Stimulated activated CD8-positive, alpha-beta memory T cell treated with anti-CD3 and anti-CD28 coated beads, Interleukin-4, amount 100 ng/mL, for 1 hour (primary cell): Measurements from ENCODE around the gene RFC3.
A peak's percentile ranks its signal among the peaks of the same experiment; 100 is the strongest.
"Not testable (repeated sequence)": the region's sequence is repeated elsewhere in the genome, so short reads cannot be mapped to it uniquely, and the experiment has no call there.

Experiments used
- DNase-seq, 2 donors: peaks; one replicate each; pipeline ENCODE4 v3.0.0-alpha.2; 2020; ENCODE audit warnings: low read depth in 2 of 2, low spot score in 1 of 2

The RFC3 gene, protein sequence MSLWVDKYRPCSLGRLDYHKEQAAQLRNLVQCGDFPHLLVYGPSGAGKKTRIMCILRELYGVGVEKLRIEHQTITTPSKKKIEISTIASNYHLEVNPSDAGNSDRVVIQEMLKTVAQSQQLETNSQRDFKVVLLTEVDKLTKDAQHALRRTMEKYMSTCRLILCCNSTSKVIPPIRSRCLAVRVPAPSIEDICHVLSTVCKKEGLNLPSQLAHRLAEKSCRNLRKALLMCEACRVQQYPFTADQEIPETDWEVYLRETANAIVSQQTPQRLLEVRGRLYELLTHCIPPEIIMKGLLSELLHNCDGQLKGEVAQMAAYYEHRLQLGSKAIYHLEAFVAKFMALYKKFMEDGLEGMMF

DNA sequence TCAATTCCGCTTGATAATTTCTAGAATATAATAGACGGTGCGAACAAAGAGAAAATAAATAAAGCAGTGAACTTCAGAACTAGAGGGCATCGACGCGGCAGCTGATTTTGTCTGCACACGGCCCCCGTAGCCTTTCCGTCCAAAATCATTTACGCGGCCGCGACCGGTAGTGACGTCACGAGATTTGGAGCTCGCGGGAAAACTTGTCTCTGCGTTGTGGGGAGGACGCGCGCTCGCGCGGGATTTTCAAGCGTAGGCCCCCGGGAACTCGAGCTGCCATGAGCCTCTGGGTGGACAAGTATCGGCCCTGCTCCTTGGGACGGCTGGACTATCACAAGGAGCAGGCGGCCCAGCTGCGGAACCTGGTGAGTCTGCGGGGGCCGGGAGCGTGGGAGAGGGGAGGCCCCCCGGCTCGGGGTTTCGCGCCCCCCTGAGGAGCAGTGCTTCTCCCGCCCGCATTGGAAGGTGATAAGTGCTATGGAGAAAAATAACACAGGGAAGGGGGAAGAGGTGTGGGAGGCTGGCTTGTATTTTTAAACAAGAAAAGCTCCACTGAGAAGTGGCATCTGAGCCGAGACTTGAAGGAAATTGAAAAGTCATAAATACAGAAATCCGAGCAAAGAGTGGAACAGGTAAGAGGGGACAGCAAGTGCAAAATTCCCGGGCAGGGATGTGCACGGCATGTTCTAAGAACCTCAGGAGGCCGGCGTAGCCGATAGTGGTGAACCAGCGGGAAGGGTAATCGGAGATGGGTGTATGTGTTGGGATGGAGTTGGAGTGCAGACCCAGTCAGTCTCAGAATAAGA lies at the start of gene RFC3:
Gene RFC3 (plus strand): TSS at position 249 of the 806 bp plus-strand sequence. CDS start 30 bp downstream, at position 279.
- DNase-seq: peak; percentile 79 to 82

DNA sequence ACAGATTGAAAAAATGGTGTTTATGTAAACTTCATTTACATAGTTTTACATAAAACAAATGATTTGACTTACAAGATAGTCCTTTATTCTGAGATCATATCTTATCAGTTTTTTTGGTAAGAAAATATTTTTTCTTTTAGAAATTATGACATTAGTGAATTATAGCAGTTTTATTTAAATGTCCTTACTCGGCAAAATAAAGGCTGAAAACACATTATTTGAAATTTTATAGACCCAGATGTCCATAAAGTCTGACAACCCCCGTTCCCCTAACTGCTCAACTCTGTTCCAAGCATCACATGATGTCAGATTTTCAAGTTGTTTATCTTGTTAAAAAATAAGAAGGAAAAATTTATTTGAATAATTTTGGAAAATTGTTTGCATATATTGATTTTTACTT lies 46.7 kb upstream of the RFC3 start:
- DNase-seq: no peak

DNA sequence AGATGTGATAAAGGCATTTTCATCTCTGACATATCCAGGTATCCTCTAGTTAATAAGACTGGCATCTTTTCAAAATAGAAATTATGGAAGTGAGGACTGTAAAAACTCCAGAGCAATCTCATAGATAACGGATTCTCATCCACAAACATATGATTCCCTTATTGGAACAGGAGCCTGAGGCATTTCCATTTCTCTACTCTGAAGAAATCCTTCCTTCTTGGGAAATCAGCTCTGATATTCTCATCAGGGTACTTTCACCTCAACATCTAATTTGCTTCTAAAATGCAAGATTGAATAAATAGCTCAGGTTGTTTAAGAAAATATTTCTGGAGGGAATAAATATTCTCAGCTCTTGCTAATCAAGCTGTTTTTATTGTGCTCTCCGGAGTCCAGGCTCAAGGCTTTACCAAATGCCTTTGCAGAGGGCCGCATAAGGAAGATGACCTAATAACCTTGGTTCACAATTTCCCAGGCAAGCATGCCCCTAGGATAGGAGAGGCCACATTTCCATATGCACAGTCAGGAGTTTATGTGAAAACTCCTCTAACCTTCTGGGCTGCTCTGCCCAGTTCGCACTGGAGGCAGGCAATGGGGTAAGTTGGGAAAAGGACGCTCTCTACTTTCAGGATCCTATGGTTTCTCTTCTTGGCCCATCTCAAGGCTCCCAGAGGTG lies 44.0 kb upstream of the RFC3 start:
- no peak for DNase-seq

DNA sequence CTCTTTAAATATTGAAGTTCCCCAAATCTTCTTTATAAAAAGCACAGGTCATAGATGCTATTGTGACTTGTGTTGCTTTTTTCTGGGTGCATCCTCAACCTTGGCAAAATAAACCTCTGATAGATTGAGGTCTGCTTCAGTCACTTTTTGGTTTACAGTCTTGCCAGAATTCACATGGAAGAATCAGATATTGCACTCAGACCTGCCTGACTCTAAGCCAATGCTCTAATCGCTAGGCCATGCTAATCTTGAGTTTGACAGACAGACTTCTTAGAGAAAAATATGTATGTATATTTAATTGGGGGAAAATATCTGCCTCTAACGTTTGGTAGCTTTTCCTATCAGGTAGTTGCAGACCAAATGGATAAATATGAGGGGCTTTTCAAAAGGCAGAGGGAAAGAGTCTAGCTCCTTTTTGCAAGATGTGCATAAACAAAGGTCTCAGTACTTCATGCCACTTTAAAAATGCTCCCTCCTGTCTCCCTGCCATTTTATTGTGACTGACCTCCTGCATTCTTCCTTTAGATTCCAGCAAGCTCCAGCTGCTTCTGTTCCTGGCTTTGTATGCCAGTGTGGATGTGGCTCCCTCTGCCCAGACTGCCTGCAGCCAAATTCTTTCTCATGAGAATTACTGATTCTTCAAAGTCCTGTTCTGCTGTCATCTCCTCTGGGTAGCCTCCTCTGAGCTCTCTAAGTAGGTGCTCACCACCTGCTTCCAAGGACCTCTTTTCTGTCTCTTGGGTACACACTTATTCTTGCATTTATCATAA lies 42.4 kb upstream of the RFC3 start:
- DNase-seq: no peak

DNA sequence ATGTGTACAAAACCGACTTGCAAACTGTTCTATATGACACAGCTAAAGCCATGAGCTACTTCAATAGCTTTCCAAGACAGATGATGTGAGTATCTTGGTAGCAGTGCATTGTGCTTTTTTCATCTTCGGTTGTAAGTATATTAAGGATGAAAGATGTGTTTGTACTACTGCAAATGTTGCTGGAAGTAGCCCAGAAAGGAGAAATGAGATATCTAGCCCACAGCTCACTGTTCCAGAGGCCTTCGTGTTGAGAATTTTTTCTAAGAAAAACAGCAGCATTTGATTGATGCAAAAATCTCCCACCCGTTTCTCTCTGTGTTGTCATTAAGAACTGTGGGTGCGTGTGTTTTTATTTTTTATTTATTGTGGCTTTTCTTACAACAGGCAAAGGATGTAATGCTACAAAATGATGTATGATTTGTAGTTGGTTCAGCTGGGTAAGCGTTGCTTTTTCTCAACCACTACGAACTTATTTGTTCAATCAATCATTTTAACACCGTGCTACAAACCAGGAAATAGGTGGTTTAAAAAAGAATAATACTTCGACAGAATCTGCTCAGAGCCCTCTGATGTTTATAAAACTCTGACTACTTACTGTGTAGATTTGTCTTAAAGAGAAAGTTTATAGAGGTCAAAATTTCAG lies 41.6 kb upstream of the RFC3 start:
- no peak for DNase-seq

DNA sequence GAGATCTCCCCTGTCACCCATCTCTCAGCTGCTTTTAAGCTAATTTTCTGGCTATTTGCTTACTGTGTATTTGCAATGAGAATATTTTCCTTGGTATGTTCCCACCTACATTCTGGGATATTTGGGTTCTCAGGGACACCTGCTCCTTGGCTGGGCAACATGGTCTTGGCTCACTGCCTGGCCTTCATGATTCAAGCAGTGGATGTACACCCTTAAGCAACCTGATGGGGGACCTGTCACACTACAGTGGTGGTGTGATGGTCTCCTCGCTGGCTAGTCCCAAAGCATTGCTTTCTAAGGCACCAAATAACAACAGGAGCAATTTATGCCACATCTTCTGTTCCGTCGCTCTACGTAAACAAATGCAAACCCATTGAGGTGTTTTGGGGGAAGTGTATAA lies 35.3 kb upstream of the RFC3 start:
- DNase-seq: no peak

DNA sequence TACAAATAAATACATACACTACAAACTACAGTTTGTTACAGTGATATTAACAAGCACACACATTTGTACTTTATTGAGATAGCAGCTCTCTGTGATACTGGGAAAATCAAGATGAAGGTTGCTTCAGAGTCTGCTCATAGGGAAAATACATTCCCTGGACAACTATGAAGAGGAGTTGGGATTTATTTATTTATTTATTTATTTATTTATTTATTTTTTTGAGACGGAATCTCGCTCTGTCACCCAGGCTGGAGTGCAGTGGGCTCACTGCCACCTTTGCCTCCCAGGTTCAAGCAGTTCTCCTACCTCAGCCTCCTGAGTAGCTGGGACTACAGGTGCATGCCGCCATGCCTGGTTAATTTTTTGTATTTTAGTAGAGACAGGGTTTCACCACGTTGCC lies 34.7 kb upstream of the RFC3 start:
- not testable (repeated sequence) for DNase-seq

DNA sequence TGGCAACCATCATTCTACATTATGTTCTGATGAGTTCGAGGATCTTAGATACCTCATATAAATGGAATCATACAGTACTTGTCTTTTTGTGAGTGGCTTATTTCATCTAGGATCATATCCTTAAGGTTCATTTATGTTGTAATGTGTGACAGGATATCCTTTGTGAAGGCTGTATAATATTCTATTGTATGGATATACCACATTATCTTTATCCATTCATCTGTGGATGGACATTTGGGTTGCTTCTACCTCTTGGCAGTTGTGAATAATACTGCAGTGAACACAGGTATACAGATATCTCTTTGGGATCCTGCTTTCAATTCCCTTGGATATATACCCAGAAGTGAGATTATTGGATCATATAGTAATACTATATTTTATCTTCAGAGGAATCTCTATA lies 33.2 kb upstream of the RFC3 start:
- no peak for DNase-seq

DNA sequence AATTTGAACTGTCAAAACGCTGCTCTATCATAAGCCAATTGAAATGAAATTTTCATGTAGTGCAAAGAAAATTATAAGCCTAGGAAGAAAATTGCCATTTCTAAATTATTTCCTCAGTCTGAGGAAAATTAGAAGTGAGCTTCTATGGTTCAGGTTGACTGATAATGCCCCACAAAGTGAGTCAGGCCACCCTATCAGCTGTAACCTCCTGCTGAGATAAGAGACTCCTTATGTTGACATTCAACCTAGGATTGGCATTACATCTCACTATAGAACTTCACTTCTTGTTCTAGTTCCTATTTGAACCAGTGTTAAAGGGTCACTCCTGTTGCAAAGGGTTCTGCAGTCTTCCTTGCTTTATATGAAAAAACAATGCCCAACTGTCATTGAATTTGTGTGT lies 32.6 kb upstream of the RFC3 start:
- no peak for DNase-seq

DNA sequence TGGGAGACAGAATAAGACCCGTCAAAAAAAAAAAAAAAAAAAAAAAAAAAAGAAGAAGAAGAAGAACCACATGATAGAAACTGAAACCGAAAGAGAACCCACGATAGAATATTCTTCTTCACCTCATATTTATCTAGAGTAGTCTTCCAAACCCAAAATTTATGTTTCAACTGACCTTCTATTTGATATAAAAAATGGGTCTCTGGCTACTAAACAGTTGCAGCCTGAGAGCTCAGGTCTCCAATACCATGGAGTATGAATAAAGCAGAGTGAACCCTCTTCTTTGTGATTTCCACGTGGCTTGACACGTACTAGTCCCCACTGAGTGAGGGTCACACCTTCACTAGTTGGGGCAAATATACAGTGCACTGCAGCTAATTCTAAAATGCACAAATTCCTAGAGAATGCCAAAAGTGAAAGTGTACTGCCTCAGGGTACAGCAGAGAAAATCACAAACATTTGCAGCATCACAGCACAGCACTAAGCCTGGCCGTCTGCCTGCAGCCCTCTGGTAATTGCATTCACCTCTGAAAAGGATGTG lies 30.8 kb upstream of the RFC3 start:
- DNase-seq: no peak

DNA sequence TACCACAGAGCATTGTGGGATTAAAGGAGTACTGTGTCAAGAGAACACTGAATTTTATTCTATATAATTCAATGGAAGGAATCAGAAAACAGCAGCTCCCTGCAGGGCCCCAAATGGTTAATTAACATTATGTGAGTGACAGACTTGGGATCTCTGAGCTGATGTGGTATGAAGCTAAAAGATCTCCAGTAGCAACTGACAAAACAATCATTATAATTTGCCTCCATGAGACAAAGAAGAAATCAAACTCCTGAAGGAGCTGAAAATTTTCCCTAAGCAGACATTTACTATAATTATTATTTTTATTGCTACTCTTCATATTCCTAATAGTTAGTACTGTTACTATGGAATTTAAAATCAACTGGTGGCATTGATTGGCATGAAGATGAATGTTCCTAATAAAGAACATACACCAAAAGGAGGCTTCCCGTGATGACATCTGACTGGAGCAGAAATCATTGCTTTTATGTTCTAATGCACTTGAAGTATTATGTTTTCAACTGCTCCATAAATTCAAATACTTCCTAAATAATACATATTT lies 28.8 kb upstream of the RFC3 start:
- no peak for DNase-seq

DNA sequence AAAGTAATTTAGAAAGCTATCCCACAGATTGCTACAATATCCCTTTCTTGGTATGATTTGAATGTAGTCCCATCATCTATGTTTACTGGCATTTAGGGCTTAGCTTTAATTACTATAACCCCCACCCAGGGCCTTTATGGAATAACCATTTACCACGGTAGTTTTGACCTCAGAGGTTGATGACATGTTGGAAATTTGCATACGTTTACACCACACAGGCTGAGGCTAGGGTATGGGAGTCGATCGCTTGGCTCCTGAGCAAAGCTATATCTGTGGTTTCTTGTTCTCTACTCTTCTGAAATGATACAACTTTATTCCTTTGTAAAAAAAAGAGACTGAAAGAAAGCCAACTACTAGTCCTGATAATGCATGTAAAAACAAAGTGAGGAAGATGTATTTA lies 28.2 kb upstream of the RFC3 start:
- DNase-seq: no peak

DNA sequence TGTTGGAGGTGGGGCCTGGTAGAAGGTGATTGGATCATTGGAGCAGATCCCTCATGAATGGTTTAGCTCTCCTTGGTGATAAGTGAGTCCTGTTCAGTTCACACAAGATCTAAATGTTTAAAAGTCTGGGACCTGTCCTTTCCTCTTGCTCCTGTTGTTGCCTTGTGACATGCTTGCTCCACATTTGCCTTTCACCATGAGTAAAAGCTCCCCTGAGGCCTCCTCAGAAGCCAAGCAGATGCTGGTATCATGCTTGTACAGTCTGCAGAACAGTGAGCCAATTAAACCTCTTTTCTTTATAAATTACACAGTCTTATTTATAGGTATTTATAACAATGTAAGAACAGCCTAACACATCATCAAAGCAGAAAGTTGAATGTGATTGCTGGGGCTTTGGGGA lies 24.2 kb upstream of the RFC3 start:
- no peak for DNase-seq

DNA sequence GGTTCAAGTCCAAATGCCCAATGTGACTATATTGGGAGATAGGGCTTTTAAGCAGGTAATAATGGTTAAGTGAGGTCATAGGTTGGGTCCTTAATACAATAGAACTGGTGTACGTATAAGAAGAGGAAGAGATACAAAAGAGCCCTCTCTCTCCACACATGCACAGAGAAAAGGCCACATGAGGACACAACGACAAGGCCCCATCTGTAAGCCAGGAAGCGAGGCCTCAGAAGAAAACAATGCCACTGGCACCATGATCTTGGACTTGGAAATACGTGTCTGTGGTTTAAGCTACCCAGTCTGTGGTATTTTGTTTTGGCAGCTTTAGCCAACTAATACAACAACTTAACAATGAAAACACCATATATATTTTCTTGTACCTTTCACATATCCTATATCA lies 23.4 kb upstream of the RFC3 start:
- DNase-seq: no peak

DNA sequence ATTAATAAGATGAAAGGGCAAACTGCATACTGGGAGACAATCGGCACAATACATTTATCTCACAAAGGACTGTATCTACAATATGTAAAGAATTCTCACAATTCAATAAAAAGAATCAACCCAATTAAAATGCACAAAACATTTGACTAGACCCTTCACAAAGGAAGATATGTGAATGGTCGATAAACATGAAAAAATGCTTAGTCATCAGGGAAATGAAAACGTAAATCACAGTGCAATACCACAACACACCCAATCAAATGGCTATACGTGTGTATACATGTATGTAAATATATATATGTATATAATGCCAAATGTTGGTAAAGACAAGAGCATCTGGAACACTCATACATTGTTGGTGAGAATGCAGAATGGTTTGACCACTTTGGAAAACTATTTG lies 21.9 kb upstream of the RFC3 start:
- DNase-seq: no peak

DNA sequence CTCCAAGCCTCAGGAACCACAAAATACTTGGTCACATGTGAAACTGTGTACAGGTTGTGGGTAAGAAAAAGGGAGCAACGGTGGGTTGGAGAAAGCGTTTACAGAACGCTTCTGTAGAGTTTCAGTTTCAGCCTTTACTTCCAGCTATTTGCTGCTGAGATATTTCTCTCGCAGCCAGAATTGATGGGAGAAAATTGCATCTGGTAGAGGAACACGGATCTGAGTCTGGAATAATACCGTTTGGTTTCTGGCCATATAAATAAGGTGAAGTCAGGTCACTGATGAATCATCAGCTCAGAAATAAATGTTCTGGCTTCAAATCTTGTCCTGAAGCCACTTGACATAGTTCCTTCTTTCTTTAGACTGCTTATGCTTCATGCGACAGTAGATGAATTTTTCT lies 20.3 kb upstream of the RFC3 start:
- no peak for DNase-seq

DNA sequence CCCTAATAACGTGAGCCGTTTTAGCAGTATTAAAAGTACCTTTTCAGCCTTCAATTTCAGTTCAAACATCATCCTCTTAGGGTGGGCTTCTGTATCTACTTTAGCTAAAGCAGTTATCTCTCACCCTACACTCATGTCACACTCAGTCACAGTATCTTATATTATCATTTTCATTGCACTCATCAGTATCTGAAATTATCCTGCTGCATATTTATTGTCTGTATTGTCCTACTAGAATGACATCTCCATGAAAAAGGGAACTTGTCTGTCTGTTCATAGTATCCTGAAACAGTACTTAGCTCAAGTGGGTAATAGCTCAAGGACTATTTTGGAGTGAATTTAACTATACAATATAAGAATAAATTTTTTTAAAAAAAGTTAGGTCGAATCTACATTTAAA lies 19.9 kb upstream of the RFC3 start:
- no peak for DNase-seq

DNA sequence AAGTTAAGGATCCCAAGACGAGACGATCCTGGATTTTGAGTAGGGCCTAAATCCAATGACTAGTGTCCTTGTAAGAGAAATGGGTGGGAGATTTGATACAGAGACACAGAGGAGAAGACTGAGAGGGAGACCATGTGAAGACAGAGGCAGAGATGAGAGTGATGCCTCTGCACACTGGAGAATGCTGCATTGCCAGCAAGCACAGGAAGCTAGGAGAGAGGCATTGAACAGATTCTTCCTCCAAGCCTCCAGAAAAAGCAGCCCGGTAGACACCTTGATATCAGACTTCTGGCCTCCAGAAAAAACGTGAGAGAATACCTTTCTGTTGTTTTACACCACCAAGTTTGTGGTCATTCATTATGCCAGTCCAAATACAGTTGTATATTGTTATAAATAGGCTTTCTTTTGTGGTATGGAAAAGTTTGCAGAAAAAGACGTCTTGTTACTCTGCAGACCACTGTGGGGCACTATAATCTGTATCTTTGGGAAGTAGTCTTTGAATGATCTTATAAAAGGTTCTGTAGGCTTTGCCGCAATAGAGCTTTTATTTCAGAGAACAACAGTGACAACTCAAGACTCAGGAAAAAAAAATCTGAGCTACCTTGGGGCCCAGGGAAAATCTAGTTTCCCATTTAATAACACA lies 17.9 kb upstream of the RFC3 start:
- DNase-seq: no peak

DNA sequence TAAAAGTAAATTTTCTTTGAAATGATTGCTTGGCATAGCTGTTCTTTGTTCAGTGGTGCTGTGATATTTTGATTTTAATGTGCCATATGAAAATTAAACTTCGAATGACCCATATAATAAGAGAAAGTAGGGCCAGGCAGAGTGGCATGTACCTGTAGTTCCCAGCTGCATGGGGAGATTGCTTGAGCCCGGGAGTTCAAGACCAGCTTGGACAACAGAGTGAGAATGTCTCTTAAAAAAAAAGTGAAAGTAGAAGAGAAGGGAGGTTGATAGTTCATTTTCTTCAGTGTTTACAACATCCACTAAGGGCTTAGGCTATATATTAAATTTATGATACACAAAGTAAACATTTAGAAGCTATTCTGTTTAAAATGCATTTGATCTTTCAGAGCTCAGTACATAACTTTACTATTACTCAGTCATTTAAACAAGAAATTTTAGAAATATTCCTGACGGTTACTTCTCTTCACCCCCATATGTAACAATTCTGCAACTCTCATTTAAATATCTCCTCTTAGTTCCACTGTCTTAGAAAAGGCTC lies 17.2 kb upstream of the RFC3 start:
- DNase-seq: no peak
